Vagina (tissue), 2 donors: ENCODE measurements around the gene VLDLR.

ENCODE experiments used
- CTCF ChIP-seq, 3 experiments: fragments of 450-650 bp in 2 of 3; fragments of 200-600 bp in 1 of 3; sonication (generic) in 1 of 3; IDR thresholded peaks; one replicate each; pipeline ENCODE4 v1.5.1; 2017 to 2019; ENCODE audit warnings: antibody characterized with exemption in 3 of 3, mild to moderate bottlenecking in 2 of 3, moderate library complexity in 2 of 3
- POLR2A ChIP-seq, 2 donors: fragments of 450-650 bp; IDR thresholded peaks; one replicate each; pipeline ENCODE4 v1.6.1; 2017; ENCODE audit warnings: antibody characterized with exemption in 2 of 2, mild to moderate bottlenecking in 2 of 2, moderate library complexity in 2 of 2
- POLR2AphosphoS5 ChIP-seq, 2 donors: sonication (generic); formaldehyde crosslinking; IDR thresholded peaks; one replicate each; pipeline ENCODE4 v1.9.0; 2017; ENCODE audit warnings: antibody characterized with exemption in 2 of 2, mild to moderate bottlenecking in 2 of 2, low read depth in 1 of 2; ENCODE audit not compliant: insufficient read depth in 1 of 2

GRCh38 chr9:2638871-2639673 is 17.5 kb downstream of the VLDLR start:
- TF ChIP-seq CTCF (IDR thresholded peaks at IDR 0.05) (no peak), POLR2A (IDR thresholded peaks at IDR 0.05) (no peak), POLR2AphosphoS5 (IDR thresholded peaks at IDR 0.05; ENCODE audit: insufficient read depth in 1 of 2, low read depth in 1 of 2) (no peak)
